Measurements from ENCODE around the gene ADSL.

Gene ADSL

DNA sequence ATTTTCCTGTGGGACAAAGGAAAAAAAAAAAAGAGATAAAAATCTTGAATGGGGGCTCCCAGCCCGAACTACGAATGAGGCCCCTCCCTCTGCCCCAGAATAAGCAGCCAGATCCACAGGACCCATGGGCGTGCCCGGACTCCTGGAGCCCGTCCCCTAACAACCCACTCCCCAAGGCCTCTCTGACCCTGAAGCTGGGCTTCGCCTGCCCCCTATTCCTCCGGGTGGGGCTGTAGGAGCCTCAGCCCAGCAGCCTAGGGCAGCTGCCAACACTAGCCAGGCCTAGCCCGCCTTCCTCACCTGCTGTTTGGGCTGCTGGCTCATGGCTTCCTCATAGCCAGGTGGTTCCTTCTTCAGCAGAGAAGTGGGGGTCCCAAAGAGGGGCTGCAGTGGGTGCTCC, 70.7 kb downstream of the ADSL start:
- no peak for DNase-seq (ENCODE audit: low read depth in 2 of 2)

DNA sequence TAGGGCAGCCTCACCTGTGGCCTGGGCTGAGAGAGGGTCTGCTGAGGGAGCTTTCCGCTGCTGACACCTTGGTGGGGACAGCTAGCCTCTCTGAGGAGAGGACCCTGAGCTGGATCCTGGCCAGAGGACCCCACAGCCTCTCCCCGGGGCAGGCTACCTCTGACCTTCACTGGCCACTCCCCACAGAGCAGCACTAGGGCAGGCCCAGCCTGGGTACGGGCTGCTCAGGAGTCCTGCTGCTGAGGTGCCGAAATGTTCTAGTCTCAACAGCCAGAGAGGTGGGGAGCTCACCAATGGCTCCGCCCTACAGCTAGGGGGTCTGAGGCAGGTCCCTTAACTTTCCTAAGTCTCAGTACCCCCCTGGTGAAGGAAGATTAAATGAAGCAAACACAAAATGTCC, 71.6 kb downstream of the ADSL start:
- DNase-seq (ENCODE audit: low read depth in 2 of 2), result no peak

DNA sequence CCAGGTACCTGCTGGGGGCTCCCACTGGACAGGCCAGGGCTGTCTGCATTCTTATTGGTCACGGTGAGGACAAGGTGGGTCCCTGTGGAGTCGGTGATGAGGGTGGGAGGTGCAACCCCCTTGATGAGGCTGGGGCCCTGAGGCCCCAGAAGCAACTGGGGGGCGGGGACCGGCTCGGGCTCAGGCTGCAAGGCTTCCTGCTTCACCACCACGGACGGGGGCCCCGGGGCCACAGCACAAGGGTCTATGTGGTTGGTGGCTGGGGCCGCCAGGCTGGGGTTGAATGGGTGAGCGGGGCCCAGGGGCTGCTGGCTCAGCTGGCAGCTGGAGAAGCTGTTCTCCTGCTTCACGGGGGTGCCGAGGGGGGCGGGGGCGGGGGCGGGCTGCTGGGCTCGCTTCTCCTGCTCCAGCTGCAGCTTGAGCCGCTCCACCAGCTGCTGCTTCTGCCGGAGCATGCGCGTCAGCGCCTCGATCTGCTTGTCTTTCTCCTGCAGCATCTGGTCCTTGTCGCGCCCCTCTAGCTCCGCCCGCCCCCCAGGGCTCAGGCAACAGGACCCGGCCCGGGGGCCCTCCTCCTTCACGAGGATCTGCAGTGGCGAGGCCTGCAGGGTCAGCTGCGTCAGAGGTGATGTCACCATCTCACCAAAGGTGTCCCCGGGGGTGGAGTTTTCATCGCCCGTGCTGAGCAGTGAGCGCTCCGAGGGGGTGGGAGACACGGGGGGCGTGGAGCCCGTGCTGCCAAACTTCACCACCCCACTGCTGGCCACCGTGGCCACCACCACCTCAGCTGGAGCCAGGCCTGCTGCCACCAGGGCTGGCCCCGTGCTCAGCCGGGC, 72.3 kb downstream of the ADSL start:
- no peak for DNase-seq (ENCODE audit: low read depth in 2 of 2)

DNA sequence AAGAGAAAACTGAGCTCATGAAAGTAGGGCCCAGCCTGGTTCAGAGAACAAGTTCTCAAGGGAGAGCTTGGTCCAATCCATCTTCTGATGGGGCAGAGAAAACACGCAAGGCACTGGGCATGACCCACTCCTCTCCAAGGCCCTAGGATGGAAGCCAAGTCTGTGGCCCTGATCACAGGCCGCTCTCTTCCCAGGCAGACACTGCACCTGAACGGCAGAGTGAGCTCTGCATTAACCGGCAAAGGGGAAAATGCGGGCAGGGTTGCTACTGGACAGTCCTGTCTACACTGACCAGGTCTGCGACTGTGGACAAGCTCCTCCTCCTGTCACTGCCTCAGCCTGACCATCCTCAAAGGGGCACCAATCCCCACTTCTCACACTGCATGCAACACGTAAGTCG, 73.4 kb downstream of the ADSL start:
- no peak for DNase-seq (ENCODE audit: low read depth in 2 of 2)

DNA sequence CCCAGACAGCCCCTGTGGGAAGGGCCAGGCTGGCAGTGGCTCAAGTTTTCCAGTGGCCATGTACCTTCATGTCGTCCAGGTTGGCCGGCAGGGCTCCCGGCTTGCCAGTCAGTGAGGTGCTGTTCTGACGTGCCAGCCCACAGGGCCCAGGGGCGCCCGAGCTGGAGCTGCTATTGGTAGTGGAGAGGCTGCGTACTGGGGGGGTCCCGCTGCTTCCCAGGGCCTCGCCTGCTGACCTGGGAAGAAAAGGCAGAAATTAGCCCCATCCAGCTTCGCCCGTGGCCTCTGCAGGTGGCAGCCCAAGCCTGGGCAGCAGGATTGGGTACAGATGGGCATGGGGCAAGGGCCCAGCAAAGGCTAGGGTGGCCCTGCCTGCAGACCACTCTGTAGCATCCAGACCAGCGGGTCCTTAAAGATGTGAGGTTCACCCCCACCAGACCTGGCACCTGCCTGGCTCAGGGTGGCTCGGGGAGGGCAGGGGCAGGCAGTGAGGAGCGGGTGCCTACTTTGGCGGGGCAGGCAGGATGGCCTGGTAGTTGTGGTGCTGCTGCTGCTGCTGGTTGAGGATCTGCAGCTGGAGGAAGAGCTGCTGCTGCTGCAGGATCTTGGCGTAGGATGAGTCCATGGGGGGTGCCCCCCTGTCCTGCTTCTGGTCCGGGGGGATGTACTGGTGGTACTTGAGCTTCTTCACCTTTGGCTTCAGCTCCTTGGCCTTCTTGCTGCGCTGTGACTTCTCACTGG, 74.2 kb downstream of the ADSL start:
- no peak for DNase-seq (ENCODE audit: low read depth in 2 of 2)

DNA sequence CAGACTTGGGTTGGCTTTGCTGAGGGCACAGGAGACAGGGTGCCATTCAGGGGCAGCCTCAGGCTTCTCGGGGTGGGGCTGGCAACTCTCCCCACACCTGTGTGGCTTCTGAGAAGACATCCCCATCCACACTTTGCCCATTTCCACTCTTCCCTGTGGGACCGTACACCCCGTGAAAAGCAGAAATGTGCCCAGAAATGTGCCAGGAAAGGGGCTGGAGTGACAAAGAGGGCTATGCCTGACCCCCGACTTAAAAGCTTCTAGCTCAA, 74.7 kb downstream of the ADSL start:
- no peak for DNase-seq (ENCODE audit: low read depth in 2 of 2)

DNA sequence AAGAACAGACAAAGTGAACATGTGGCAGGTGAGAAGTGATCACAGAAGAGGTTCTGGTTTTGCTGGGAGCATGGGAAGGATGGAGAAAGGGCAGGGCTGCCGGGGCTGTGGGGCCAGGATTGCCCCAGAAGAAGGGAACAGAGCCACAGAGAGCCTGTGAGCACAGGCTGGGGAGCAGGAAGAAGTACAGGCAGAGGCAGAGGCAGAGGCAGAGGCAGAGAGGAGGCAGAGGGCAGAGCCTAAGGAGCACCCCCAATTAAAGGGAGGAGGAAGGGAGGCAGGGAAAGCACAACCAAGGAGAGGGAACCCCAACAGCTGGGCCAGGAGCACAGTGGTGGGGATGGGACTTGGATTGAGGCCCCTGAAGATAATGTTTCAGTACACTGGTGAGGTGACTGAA, 75.6 kb downstream of the ADSL start:
- no peak for DNase-seq (ENCODE audit: low read depth in 2 of 2)

DNA sequence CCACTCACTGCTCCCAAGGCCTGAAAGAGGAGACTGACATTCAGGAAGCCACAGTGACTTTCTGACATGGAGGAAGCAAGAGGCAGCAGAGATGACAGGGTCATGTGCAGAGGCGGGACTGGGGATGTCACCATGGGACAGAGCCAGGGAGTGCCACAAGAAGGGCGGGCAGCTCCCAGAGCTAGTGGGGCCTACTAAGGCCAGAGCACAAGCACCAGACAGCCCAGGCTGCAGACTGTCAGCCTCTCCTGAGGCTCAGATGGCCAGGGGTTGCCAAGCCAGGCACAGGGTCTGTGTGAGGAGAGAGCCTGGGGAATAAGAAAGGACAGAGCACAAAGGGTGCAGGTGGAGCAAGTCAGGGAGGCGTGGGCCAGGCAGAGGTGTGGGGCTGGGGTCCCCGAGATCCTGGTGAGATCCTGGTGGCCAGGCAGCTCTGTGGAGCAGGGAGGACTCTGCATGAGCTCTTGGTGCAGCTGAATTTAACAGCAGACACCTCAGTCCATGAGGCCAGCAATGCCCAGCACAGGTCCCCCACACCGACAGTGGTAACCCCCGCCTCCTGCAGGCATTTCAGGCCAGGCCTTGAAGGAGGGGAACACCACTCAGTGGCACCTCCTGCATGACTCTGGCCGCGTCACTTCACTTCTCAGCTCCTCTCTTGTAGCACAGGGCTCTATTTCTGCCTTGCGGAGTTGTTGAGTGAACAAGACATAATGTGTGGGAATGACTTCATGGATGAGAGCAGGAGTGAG, 76.4 kb downstream of the ADSL start:
- DNase-seq (ENCODE audit: low read depth in 2 of 2), result no peak

DNA sequence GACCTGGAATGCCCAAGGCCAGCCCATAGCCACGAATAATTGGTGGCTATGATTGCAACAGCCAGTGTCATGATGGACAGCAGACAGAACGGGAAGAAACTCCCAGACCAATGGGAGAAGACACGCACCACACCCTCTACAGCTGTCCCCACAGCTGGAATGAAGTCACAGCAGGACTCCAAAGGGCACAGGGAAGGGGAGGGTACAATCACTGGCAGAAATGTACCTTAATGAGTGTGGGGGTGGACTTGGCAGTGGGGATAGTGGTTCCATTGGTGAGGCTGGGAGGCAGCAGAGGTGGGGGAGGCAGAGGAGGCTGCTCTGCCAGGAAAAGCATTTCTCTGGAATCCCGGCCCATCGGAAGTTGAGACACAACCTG, 77.0 kb downstream of the ADSL start:
- no peak for DNase-seq (ENCODE audit: low read depth in 2 of 2)

DNA sequence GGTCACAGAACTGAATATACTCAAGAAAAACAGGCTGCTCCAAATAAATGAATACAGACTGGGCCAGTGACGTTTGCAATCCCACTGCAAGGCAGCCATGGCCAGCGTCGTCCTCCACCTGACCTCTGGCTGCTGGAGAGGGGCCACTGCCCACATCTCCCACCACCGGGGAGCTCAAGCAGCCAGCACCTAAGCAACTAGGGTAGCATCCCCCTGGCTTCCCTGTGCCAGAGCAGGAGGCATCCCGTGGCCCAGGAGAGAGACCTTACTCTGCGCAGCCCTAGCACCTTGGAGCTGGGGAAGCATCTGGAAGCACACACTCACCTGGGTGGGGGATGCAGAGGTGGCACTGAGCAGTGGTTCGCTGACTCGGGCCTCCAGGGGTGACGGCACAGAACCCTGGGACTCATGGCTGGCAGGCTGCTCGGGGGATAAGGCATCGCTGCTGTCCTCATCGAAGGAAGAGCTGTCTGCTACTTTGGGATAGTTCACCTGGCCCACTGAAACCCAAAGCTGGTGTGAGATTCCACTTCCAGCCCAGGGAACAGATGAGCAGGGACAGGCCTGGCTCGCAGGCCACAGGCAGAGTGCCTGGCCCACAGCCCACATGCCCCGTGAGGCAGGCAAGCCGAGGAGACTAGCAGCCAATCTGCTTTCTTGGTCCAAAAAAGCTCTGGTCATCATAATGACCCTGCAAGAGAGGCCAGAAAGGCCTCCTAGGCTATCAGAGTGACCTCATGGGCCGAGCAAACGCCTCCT, 77.8 kb downstream of the ADSL start:
- DNase-seq (ENCODE audit: low read depth in 2 of 2), result no peak

DNA sequence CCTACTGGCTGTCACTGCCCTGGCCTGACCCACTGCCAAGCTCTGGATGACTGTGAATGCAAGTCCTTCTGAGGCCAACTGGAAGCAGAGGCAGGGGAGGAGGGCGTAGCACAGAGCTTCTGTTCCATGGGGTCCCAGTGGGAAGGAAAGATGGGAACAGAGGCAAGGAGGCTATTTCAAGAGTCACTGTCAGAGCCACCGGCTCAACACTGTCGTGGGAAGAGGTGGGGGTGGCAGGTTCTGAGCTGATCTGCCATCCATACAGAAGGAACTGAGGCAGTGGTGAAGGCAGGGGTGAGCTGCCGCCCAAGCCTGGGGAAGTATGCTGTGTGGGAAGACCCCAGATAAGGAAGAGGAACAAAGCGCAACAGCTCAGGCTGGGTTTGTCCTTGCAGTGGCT, 78.8 kb downstream of the ADSL start:
- no peak for DNase-seq (ENCODE audit: low read depth in 2 of 2)

DNA sequence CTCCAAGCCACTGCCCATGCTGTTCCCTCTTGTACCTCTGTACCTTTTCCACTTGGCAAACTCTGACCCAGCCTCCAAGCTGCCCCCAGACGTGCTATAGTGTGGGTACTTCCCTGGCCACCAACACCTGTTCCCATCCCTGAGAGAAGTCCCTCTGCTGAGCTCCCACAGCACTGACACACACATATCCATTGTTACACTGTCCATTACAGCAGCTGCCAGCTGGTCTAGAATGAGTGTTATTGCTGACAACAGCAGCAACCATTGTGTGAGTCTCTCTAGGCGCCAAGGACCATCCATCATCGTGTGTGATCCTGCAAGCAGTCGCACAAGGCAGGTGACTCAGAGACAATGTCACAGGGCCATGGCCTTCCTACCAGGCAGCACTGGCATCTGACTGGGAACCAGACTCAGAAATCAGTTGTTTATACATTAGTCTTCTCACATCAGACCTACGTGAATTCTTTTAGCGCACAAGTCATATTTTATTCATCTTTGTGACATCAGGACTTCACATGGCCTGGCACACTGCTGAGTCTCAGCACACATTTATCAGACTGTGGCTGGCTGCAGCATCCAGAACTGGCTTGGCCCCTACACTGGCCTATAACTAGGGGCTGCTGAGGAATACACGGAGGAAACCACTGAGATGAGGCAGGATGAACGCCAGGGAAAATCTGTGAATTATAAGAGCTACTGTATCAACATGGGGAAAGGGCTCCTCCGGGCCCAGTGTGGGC, 80.5 kb downstream of the ADSL start:
- DNase-seq (ENCODE audit: low read depth in 2 of 2), result no peak

DNA sequence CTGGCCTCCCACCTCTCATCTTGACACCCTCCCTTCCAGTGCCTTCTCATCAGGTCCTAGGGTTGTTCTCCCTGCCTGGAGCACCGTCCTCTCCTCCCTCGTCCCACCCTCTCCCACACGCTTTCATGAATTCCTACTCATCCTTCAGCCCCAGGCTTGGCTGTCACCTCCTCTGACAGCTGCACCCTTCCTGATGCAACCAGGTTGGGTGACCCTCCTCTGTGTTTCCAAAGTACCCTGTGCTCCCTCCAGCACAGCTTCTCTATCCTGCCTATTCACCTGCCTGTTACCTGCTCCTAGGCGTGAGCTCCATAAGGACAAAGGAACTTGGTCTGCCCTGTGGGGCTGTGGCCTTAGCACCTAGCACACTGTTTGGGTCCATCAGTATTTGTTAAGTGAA, 82.5 kb downstream of the ADSL start:
- no peak for DNase-seq (ENCODE audit: low read depth in 2 of 2)

DNA sequence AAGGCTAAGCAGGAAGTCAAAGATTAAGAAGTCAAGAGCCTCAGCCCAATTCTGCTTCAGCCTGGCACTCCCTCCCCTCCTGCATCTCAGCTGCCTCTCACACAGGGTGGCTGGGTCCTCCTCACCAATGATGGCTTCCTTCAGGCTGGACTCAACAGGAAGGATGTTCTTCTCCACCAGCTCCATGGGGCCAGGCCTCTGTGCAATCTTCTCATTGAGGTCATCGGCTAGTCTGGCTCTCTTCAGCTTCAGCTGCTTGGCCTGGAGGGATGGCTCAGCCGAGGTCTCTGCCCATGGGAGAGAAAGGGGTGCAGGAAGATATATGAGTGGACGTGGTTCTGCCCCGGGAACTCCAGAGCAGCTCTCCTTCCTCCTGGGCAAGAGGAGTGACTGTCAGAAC, 83.2 kb downstream of the ADSL start:
- DNase-seq (ENCODE audit: low read depth in 2 of 2), result no peak

DNA sequence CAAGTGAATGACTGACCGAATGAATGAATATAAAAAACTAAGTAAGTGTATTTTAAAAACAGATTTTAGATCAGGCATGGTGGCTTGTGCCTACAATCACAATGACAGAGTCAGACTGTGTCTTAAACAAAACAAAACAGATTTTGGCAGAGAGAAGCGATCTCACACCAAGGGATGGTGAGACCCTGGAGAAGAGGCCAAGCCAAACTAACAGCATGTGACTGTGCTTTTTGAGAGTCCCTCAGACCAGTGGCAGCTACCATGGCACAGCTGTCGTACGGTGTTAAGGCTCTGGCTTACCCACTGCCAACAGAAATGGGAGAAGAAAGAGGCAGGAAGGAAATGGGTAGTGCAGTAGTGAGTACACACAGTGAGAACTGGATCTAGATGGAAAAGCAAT, 84.7 kb downstream of the ADSL start:
- DNase-seq (ENCODE audit: low read depth in 2 of 2), result no peak

DNA sequence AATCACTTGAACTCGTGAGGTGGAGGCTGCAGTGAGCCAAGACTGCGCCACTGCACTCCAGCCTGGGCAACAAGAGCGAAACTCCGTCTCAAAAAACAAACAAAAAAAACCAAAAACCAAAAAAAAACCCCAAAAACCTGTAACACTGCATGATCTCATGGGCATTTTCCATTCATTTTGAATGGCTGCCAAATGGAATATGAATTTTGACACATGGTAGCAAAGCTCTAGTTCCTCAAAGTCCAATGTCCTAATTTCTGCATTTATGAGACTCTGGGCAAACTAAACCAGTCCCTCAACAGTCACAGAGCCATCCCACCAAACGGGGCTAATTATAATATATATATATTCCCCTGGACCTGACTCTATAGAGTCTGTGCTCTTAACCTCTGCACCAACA, 85.9 kb downstream of the ADSL start:
- DNase-seq (ENCODE audit: low read depth in 2 of 2), result no peak

DNA sequence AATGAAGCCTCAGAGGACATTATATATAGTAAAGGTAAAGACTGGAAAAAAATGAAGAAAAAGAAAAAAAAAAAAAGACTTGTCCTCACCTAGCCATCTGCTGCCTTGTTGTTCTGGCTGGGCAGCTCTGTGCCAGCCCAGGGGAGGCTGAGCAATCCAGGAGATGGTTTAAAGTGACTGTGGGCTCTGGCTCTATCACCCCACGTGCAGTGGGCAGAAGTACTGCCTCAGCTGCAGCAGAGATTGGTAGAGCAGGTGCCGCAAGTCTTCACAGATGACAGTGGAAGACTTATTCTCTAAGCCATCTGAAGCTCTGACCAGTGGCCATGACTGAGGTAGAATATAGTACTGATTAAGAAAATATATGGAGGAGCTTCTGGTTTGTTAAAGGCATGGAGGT, 86.3 kb downstream of the ADSL start:
- no peak for DNase-seq (ENCODE audit: low read depth in 2 of 2)

DNA sequence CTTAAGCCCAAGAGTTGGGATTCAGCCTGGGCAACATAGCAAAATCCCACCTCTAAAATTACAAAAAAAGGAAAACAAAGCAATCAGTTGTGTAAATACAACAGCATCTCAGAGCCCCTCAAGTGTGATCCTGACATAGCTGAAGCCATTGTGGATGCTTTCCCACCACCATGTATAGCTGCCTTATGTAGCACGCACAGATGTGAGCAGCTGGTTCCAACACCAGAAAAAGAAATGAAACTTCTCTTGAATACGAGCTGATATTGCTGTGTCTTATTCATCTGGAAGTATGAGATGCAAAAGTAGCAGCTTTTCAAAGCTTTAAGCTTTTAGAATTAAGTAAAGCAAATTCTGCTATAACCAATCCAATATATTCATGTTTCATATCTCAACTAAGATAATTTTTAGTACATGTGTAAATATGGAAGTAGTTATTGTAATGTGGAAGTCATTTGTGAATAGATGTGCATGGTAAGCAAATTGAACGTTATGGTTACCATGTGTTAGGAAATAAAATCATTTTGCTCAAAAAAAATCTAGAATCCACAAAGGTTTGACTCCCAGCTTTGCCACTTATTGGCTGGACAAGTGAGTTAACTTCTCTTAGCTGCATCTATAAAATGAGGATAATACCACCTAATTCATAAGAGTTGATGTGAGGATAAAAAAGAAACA, 87.3 kb downstream of the ADSL start:
- DNase-seq (ENCODE audit: low read depth in 2 of 2), result no peak

DNA sequence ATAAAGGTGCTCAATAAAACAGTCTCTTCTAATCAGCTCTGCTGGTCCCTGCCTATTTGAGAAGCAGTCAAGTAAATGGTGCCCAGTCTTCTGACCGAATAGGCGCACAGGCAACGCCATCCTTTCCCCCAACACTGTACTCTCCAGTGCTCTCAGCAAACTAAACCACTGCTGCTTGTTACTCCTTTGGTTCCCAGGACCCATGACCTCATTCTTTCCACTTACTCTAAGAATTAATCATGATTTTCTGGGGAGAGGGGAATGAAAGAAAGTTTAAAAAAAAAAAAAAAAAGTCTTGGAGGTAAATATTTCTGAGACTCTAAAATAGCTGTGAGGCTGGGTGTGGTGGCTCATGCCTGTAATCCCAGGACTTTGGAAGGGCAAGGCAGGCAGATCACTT, 87.8 kb downstream of the ADSL start:
- DNase-seq (ENCODE audit: low read depth in 2 of 2), result no peak

DNA sequence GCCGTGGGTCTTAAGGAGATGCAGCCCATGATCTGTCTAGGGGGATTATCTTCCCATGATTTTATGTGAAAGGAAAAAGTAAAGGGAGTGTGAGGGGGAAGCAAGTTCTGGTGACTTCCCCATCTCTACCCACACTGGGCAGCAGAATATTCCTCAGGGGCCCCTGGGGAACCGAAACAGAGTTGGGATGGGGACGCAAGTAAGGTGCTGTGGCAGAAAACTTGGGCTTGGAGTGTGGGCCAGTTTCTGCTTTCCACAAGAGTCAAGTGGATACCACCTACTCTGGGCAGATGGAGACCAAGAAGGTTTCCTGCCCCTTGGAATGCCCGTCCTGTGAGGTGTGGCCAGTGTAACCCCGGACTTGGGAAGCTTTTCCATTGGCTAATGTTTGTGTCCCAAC, 88.4 kb downstream of the ADSL start:
- DNase-seq (ENCODE audit: low read depth in 2 of 2), result no peak

All from stimulated activated CD4-positive, alpha-beta T cell treated with anti-CD3 and anti-CD28 coated beads, Interleukin-1b, Interleukin-23, amount 100 ng/mL, for 1 hour (primary cell).